OCI-LY7 (cell line): Measurements from ENCODE around the gene GRIN2D. TPM values are rescaled to one million over a fixed set of nuclear protein-coding genes. Genes with fewer than 3 reads are reported as not detected.

ENCODE experiments used
- BruUV-seq: library from RNA; stranded (reverse); fragments of 400-500 nt; replicated peaks from 2 replicates; lab custom pipeline; 2021; lab: Mats Ljungman, UMichigan
- CTCF ChIA-PET: fragments of 300-600 bp; sonication (Branson Sonifier 250); formaldehyde crosslinking; loops from one replicate; lab custom pipeline; 2022; ENCODE audit warnings: antibody characterized with exemption; ENCODE audit not compliant: unreplicated experiment; lab: Charles Lee
- POLR2A ChIA-PET: fragments of 300-600 bp; sonication (Branson Sonifier 250); formaldehyde crosslinking; loops from one replicate; lab custom pipeline; 2022; ENCODE audit warnings: antibody characterized with exemption; lab: Charles Lee
- DNase-seq: peaks from one replicate; pipeline ENCODE4 v3.0.0-alpha.2; 2015; ENCODE audit warnings: low spot score
- H2AFZ ChIP-seq: fragments of 200-600 bp; sonication (generic), shearing (Covaris generic); 2 replicates; pipeline ENCODE4 v1.6.1; 2014; ENCODE audit warnings: mild to moderate bottlenecking, antibody characterized with exemption, low read length, moderate library complexity
- H3K27ac ChIP-seq: fragments of 200-600 bp; sonication (generic); 2 replicates; pipeline ENCODE4 v1.5.1; 2014; ENCODE audit warnings: mixed run types, low read depth, mild to moderate bottlenecking, moderate library complexity, low read length, inconsistent platforms; ENCODE audit not compliant: poor library complexity, severe bottlenecking
- H3K36me3 ChIP-seq: fragments of 200-600 bp; sonication (generic); 2 replicates; pipeline ENCODE4 v1.6.1; 2014; ENCODE audit warnings: mild to moderate bottlenecking, antibody characterized with exemption, low read length, moderate library complexity, mixed read lengths; ENCODE audit not compliant: insufficient read depth
- H3K4me1 ChIP-seq: fragments of 200-600 bp; sonication (generic); 2 replicates; pipeline ENCODE4 v1.5.1; 2014; ENCODE audit warnings: mild to moderate bottlenecking, low read length; ENCODE audit not compliant: insufficient read depth, poor library complexity, severe bottlenecking
- H3K4me2 ChIP-seq: fragments of 200-600 bp; sonication (generic); 2 replicates; pipeline ENCODE4 v1.6.1; 2014; ENCODE audit warnings: mild to moderate bottlenecking, low read length
- H3K4me3 ChIP-seq: fragments of 200-600 bp; sonication (generic); 2 replicates; pipeline ENCODE4 v1.5.1; 2014; ENCODE audit warnings: mild to moderate bottlenecking, low read depth, low read length; ENCODE audit not compliant: poor library complexity, severe bottlenecking
- H3K79me2 ChIP-seq: fragments of 200-600 bp; sonication (generic); 2 replicates; pipeline ENCODE4 v1.6.1; 2016; ENCODE audit warnings: low read depth, mild to moderate bottlenecking, low read length, moderate library complexity, mixed read lengths; ENCODE audit not compliant: insufficient read depth
- H3K9me2 ChIP-seq: fragments of 200-600 bp; sonication (generic); 2 replicates; pipeline ENCODE4 v1.6.1; 2016; ENCODE audit warnings: mild to moderate bottlenecking, low read length, mixed read lengths; ENCODE audit not compliant: insufficient read depth
- H3K9me3 ChIP-seq: fragments of 200-600 bp; sonication (generic); 2 replicates; pipeline ENCODE4 v1.6.1; 2014; ENCODE audit warnings: mild to moderate bottlenecking, mixed run types, low read length, mixed read lengths
- H4K20me1 ChIP-seq: fragments of 200-600 bp; sonication (generic); 2 replicates; pipeline ENCODE4 v1.6.1; 2014; ENCODE audit warnings: mild to moderate bottlenecking, antibody characterized with exemption, low read length, moderate library complexity, mixed read lengths; ENCODE audit not compliant: insufficient read depth
- EZH2phosphoT487 ChIP-seq: fragments of 200-600 bp; sonication (generic); IDR thresholded peaks from 2 replicates; pipeline ENCODE4 v1.6.1; 2018; ENCODE audit warnings: low read depth, borderline replicate concordance, mild to moderate bottlenecking, mixed run types, antibody characterized with exemption, low read length, moderate library complexity, mixed read lengths
- intact Hi-C: fragments of 100-400 bp; cut with micrococcal nuclease; formaldehyde crosslinking; loops from one replicate; pipeline ENCODE4 v1.10.0; 2022; ENCODE audit not compliant: unreplicated experiment
- total RNA-seq, 2 experiments: library from RNA; depleted of rRNA in 1 of 2; stranded (reverse); fragments of >200 nt in 1 of 2; shearing (Covaris generic) in 1 of 2; gene quantifications; 2 replicates each; pipeline ENCODE4 v1.2.3, GENCODE V29; 2014 to 2022
- TF ChIP-seq, protein P1 (sequence below): fragments of 200-600 bp; sonication (generic); conservative IDR thresholded peaks from 2 replicates; pipeline ENCODE4 v1.5.1; 2014; ENCODE audit warnings: mild to moderate bottlenecking, antibody characterized with exemption, low read length, moderate library complexity, mixed read lengths

Gene GRIN2D
- total RNA-seq, 2 experiments from 2014 or later: 0.06 TPM; not detected in 1

DNA sequence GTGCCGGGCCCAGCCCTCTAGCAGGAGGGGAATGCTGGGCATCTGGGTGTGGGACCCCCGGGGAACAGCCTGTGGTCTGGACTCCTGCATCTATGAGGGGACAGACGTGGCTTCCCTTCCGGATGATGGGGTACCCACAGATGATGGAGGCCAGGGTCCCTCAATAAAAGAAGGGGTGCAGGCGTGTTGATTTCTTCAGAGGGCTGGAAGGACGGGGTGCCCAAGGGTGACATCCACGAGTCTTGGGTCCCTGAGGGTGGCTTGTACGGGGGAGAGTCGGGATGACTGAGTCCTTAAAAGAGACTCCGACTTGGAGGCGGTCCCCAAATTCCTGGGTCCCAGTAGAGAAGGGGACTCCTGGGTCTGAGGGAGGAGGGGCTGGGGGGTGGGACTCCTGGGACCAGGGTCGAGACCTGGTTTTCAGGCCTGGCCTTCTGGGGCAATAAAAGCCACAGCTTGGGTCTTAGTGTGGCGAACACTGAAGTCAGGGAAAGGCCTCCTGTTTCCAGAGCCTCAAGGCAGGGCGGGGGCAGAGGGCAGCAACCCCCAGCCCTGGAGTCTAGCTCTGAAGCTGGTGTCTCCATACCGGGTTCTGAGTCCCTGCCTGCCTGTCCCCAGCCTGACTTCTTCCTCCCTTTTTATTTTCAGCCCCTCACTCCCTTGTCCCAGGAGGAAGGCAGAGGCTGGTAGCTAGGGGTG is 459 bp upstream of the GRIN2D start:
- TF ChIP-seq EZH2phosphoT487: no peak
- TF ChIP-seq, protein P1, sequence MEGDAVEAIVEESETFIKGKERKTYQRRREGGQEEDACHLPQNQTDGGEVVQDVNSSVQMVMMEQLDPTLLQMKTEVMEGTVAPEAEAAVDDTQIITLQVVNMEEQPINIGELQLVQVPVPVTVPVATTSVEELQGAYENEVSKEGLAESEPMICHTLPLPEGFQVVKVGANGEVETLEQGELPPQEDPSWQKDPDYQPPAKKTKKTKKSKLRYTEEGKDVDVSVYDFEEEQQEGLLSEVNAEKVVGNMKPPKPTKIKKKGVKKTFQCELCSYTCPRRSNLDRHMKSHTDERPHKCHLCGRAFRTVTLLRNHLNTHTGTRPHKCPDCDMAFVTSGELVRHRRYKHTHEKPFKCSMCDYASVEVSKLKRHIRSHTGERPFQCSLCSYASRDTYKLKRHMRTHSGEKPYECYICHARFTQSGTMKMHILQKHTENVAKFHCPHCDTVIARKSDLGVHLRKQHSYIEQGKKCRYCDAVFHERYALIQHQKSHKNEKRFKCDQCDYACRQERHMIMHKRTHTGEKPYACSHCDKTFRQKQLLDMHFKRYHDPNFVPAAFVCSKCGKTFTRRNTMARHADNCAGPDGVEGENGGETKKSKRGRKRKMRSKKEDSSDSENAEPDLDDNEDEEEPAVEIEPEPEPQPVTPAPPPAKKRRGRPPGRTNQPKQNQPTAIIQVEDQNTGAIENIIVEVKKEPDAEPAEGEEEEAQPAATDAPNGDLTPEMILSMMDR: no peak
- Histone ChIP-seq H3K4me2 (no peak overlapping the region), H3K9me2 (no peaks in the 10 kb centered on the region), H2AFZ (no peak overlapping the region), H3K36me3 (peaks cover 14% of the 10 kb centered on the region; the same call in 1 of the 2 replicates), H3K9me3 (no peaks in the 10 kb centered on the region), H3K4me3 (no peak overlapping the region), H3K79me2 (peaks cover 15% of the 10 kb centered on the region; the same call in 1 of the 2 replicates), H3K27ac (no peak overlapping the region), H3K4me1 (peaks cover 19% of the 10 kb centered on the region), H4K20me1 (no peaks in the 10 kb centered on the region)
- CTCF ChIA-PET: no interaction called here
- no peak for DNase-seq
- no TSS peak for BruUV-seq
- intact Hi-C loops: loop anchor here (5.0 kb wide), 1 partner anchor 54 kb away; the partner anchor contains the start of gene GRWD1
- POLR2A ChIA-PET: interaction anchor here (0.6 kb wide), 1 partner anchor 61 kb away, joined by 3 read pairs; no protein-coding TSS in a partner anchor

DNA sequence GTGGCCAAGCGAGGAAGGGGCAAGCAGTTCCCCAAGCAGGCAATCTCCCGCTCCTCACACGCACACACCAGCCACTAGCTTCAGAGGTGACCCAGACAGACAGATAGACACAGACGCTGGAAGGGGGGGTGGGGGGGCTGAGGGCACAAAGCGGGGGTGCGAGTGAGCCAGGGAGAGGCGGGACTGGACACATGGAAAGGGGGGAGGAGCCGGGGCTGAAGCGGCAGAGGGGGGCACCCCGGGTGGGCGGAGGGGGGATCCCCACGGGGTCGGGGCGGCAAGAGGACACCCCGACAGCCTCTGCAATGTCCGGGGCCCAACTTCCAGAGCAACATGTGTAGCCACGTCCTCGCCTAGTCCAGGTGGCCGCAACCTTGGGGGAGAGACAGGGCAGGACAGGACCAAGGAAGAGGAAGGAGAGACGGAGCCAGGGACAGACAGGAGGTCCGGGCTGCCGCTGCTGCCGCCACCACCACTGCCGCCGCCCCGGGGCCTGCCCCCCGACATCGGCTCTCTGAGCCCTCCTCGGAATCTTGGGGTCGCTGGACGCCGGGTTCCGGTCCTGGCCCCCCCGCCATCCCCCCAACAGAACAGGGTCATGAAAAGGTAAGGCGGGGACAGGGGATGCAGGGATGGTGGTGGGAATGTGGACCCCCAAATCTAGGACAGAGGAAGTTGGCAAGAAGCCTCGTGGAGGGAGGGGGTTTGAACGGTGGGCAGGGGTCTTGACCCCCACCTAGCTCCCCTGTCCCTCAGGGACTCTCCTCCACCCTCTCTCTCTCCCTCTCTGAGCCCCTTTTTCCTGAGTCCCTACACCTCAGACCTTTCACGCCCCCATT is 1.1 kb downstream of the GRIN2D start:
- Histone ChIP-seq H4K20me1 (no peaks in the 10 kb centered on the region), H3K36me3 (no peaks in the 10 kb centered on the region), H3K79me2 (peaks cover 15% of the 10 kb centered on the region; the same call in 1 of the 2 replicates), H3K4me3 (no peak overlapping the region), H3K9me3 (no peaks in the 10 kb centered on the region), H3K27ac (no peak overlapping the region), H3K4me2 (no peak overlapping the region), H2AFZ (no peak overlapping the region), H3K4me1 (peaks cover 29% of the 10 kb centered on the region), H3K9me2 (no peaks in the 10 kb centered on the region)
- ChIA-PET POLR2A (no interaction called here), CTCF (no interaction called here)
- TF ChIP-seq, protein P1: no peak
- peak; percentile 80; the same call in 1 of the 2 replicates for TF ChIP-seq EZH2phosphoT487
- DNase-seq: no peak
- BruUV-seq: no TSS peak
- intact Hi-C loops: loop anchor here (5.0 kb wide), 1 partner anchor 53 kb away; the partner anchor contains the start of gene GRWD1
